Activated CD8-positive, alpha-beta memory T cell treated with anti-CD3 and anti-CD28 coated beads, Interleukin-2, amount 50 U/mL, for 1 hour (primary cell): ENCODE results near the gene THRA.

Source experiments
- DNase-seq: peaks from one replicate; pipeline ENCODE4 v3.0.0-alpha.2; 2020; ENCODE audit errors: extremely low read depth

The THRA gene

GRCh38 chr17:40026816-40027613, 35.8 kb upstream of the THRA start:
- DNase-seq, result peak; percentile 51

GRCh38 chr17:40027614-40028012, 35.2 kb upstream of the THRA start:
- DNase-seq, result no peak

- no peak for DNase-seq
Measured at GRCh38 chr17:40028595-40028994, 34.2 kb upstream of the THRA start.

GRCh38 chr17:40031706-40032105, 31.1 kb upstream of the THRA start:
- DNase-seq, result no peak

GRCh38 chr17:40032322-40033320, 30.1 kb upstream of the THRA start:
- DNase-seq, result no peak

- DNase-seq, result no peak
Measured at GRCh38 chr17:40033339-40033738, 29.4 kb upstream of the THRA start.

- DNase-seq, result no peak
Measured at GRCh38 chr17:40034426-40035161, 28.2 kb upstream of the THRA start.

- no peak for DNase-seq
Measured at GRCh38 chr17:40035162-40035559, 27.6 kb upstream of the THRA start.

GRCh38 chr17:40038882-40039513, 23.8 kb upstream of the THRA start:
- DNase-seq, result no peak

- no peak for DNase-seq
Measured at GRCh38 chr17:40041196-40041595, 21.6 kb upstream of the THRA start.

- no peak for DNase-seq
Measured at GRCh38 chr17:40056379-40057015, 6.3 kb upstream of the THRA start.

- no peak for DNase-seq
Measured at GRCh38 chr17:40058186-40058784, 4.5 kb upstream of the THRA start.

GRCh38 chr17:40058865-40059264, 3.9 kb upstream of the THRA start:
- DNase-seq, result no peak

GRCh38 chr17:40059729-40060475, 2.9 kb upstream of the THRA start:
- DNase-seq, result no peak

GRCh38 chr17:40060887-40061608, 1.7 kb upstream of the THRA start:
- DNase-seq, result no peak

GRCh38 chr17:40061609-40062038, 1.1 kb upstream of the THRA start:
- DNase-seq, result no peak

- DNase-seq, result no peak
Measured at GRCh38 chr17:40063187-40063771, 514 bp downstream of the THRA start.

- no peak for DNase-seq
Measured at GRCh38 chr17:40063901-40064531, 1.3 kb downstream of the THRA start.
